Measurements from ENCODE around the gene ALCAM.

ALCAM gene

GRCh38 chr3:105527949-105528348 lies 161.2 kb downstream of the ALCAM start:
- Histone ChIP-seq H3K4me1 (ENCODE audit: control insufficient read depth, insufficient read depth, low read length) (no peaks in the 10 kb centered on the region), H3K27me3 (ENCODE audit: control insufficient read depth, insufficient read depth, low read length) (no peaks in the 10 kb centered on the region), H3K9ac (ENCODE audit: low read length) (no peak overlapping the region), H3K36me3 (ENCODE audit: control insufficient read depth, insufficient read depth, low read length) (no peaks in the 10 kb centered on the region; the same call in 1 of the 2 replicates), H3K9me3 (ENCODE audit: control insufficient read depth, insufficient read depth, low read depth, low read length) (no peaks in the 10 kb centered on the region), H3K27ac (ENCODE audit: low read depth, low read length) (no peak overlapping the region), H3K4me3 (ENCODE audit: low read depth, low read length) (no peak overlapping the region)

- Histone ChIP-seq H3K4me1 (ENCODE audit: control insufficient read depth, insufficient read depth, low read length) (no peaks in the 10 kb centered on the region), H3K27me3 (ENCODE audit: control insufficient read depth, insufficient read depth, low read length) (no peaks in the 10 kb centered on the region), H3K9ac (ENCODE audit: low read length) (no peak overlapping the region), H3K27ac (ENCODE audit: low read depth, low read length) (no peak overlapping the region), H3K4me3 (ENCODE audit: low read depth, low read length) (no peak overlapping the region), H3K36me3 (ENCODE audit: control insufficient read depth, insufficient read depth, low read length) (no peaks in the 10 kb centered on the region; the same call in 1 of the 2 replicates), H3K9me3 (ENCODE audit: control insufficient read depth, insufficient read depth, low read depth, low read length) (no peaks in the 10 kb centered on the region)
These were observed 162.2 kb downstream of the ALCAM start for GRCh38 chr3:105528955-105529354.

DNA sequence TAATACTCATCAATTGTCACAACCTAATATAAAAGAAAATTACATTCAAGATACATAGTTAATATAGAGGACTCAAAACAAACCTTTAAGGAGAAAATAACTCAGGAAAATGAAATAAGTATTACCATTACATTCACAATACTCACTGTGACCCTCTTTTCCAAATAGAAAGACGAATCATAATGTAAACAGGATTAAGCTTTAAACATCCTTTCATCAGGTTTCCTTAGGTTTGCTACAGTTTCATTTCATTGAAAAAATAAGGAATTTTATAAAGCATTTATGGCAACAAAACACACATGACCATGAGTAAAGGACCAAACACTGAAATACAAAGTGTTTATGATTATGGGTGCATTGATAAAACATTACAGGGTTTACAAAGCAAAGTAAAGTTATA lies 162.7 kb downstream of the ALCAM start:
- Histone ChIP-seq H3K4me3 (ENCODE audit: low read depth, low read length) (no peak overlapping the region), H3K9ac (ENCODE audit: low read length) (no peak overlapping the region), H3K36me3 (ENCODE audit: control insufficient read depth, insufficient read depth, low read length) (no peaks in the 10 kb centered on the region; the same call in 1 of the 2 replicates), H3K4me1 (ENCODE audit: control insufficient read depth, insufficient read depth, low read length) (no peaks in the 10 kb centered on the region), H3K9me3 (ENCODE audit: control insufficient read depth, insufficient read depth, low read depth, low read length) (no peaks in the 10 kb centered on the region), H3K27me3 (ENCODE audit: control insufficient read depth, insufficient read depth, low read length) (no peaks in the 10 kb centered on the region), H3K27ac (ENCODE audit: low read depth, low read length) (no peak overlapping the region)

DNA sequence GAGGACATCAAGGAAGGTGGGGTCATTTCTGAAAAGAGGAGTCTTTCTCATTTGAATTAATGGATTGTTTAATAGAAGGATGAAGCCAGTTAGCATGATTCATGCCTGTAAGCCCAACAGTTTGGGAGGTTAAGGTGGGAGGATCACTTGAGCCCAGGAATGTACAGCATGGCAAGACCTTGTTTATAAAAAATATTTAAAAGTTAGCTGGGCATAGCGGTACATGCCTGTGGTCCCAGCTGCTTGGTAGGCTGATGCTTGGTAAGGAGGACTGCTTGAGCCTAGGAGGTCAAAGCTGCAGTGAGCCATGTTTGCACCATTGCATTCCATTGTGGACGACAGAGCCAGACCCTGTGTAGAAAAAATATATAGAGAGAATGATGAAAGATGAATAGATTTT lies 165.5 kb downstream of the ALCAM start:
- Histone ChIP-seq H3K9ac (ENCODE audit: low read length) (no peak overlapping the region), H3K9me3 (ENCODE audit: control insufficient read depth, insufficient read depth, low read depth, low read length) (no peaks in the 10 kb centered on the region), H3K27me3 (ENCODE audit: control insufficient read depth, insufficient read depth, low read length) (no peaks in the 10 kb centered on the region), H3K36me3 (ENCODE audit: control insufficient read depth, insufficient read depth, low read length) (no peaks in the 10 kb centered on the region; the same call in 1 of the 2 replicates), H3K4me1 (ENCODE audit: control insufficient read depth, insufficient read depth, low read length) (no peaks in the 10 kb centered on the region), H3K27ac (ENCODE audit: low read depth, low read length) (no peak overlapping the region), H3K4me3 (ENCODE audit: low read depth, low read length) (no peak overlapping the region)

GRCh38 chr3:105533960-105534359 lies 167.3 kb downstream of the ALCAM start:
- no peak overlapping the region for H3K27ac ChIP-seq (ENCODE audit: low read depth, low read length)
- H3K9me3 ChIP-seq (ENCODE audit: control insufficient read depth, insufficient read depth, low read depth, low read length), result no peaks in the 10 kb centered on the region
- no peak overlapping the region for H3K9ac ChIP-seq (ENCODE audit: low read length)
- no peaks in the 10 kb centered on the region for H3K27me3 ChIP-seq (ENCODE audit: control insufficient read depth, insufficient read depth, low read length)
- H3K4me3 ChIP-seq (ENCODE audit: low read depth, low read length), result no peak overlapping the region
- H3K36me3 ChIP-seq (ENCODE audit: control insufficient read depth, insufficient read depth, low read length), result no peaks in the 10 kb centered on the region; the same call in 1 of the 2 replicates
- H3K4me1 ChIP-seq (ENCODE audit: control insufficient read depth, insufficient read depth, low read length), result no peaks in the 10 kb centered on the region

- no peaks in the 10 kb centered on the region; the same call in 1 of the 2 replicates for H3K36me3 ChIP-seq (ENCODE audit: control insufficient read depth, insufficient read depth, low read length)
- H3K9me3 ChIP-seq (ENCODE audit: control insufficient read depth, insufficient read depth, low read depth, low read length), result no peaks in the 10 kb centered on the region
These were observed 167.8 kb downstream of the ALCAM start for GRCh38 chr3:105534491-105534890.

GRCh38 chr3:105537371-105538080 lies 170.8 kb downstream of the ALCAM start:
- Histone ChIP-seq H3K4me3 (ENCODE audit: low read depth, low read length) (no peak overlapping the region), H3K9me3 (ENCODE audit: control insufficient read depth, insufficient read depth, low read depth, low read length) (no peaks in the 10 kb centered on the region), H3K27ac (ENCODE audit: low read depth, low read length) (no peak overlapping the region), H3K27me3 (ENCODE audit: control insufficient read depth, insufficient read depth, low read length) (no peaks in the 10 kb centered on the region), H3K4me1 (ENCODE audit: control insufficient read depth, insufficient read depth, low read length) (no peaks in the 10 kb centered on the region), H3K36me3 (ENCODE audit: control insufficient read depth, insufficient read depth, low read length) (0 out of 2 replicates have a peak, but pooled peaks cover 5% of the 10 kb centered on the region), H3K9ac (ENCODE audit: low read length) (no peak overlapping the region)

More at GRCh38 chr3:105534491-105534890, 167.8 kb downstream of the ALCAM start:
- no peak overlapping the region for H3K4me3 ChIP-seq (ENCODE audit: low read depth, low read length)
- H3K4me1 ChIP-seq (ENCODE audit: control insufficient read depth, insufficient read depth, low read length), result no peaks in the 10 kb centered on the region
- no peak overlapping the region for H3K27ac ChIP-seq (ENCODE audit: low read depth, low read length)
- no peak overlapping the region for H3K9ac ChIP-seq (ENCODE audit: low read length)
- H3K27me3 ChIP-seq (ENCODE audit: control insufficient read depth, insufficient read depth, low read length), result no peaks in the 10 kb centered on the region

GRCh38 chr3:105538483-105538882 lies 171.8 kb downstream of the ALCAM start:
- H3K4me1 ChIP-seq (ENCODE audit: control insufficient read depth, insufficient read depth, low read length), result no peaks in the 10 kb centered on the region
- no peaks in the 10 kb centered on the region for H3K27me3 ChIP-seq (ENCODE audit: control insufficient read depth, insufficient read depth, low read length)
- no peaks in the 10 kb centered on the region for H3K9me3 ChIP-seq (ENCODE audit: control insufficient read depth, insufficient read depth, low read depth, low read length)
- no peak overlapping the region for H3K9ac ChIP-seq (ENCODE audit: low read length)
- no peak overlapping the region for H3K4me3 ChIP-seq (ENCODE audit: low read depth, low read length)
- no peak overlapping the region for H3K27ac ChIP-seq (ENCODE audit: low read depth, low read length)
- 0 out of 2 replicates have a peak, but pooled peaks cover 5% of the 10 kb centered on the region for H3K36me3 ChIP-seq (ENCODE audit: control insufficient read depth, insufficient read depth, low read length)

GRCh38 chr3:105539897-105540296 lies 173.2 kb downstream of the ALCAM start:
- Histone ChIP-seq H3K27ac (ENCODE audit: low read depth, low read length) (no peak overlapping the region), H3K9ac (ENCODE audit: low read length) (no peak overlapping the region), H3K4me1 (ENCODE audit: control insufficient read depth, insufficient read depth, low read length) (no peaks in the 10 kb centered on the region), H3K36me3 (ENCODE audit: control insufficient read depth, insufficient read depth, low read length) (0 out of 2 replicates have a peak, but pooled peaks cover 13% of the 10 kb centered on the region), H3K4me3 (ENCODE audit: low read depth, low read length) (no peak overlapping the region), H3K27me3 (ENCODE audit: control insufficient read depth, insufficient read depth, low read length) (no peaks in the 10 kb centered on the region), H3K9me3 (ENCODE audit: control insufficient read depth, insufficient read depth, low read depth, low read length) (no peaks in the 10 kb centered on the region)

- Histone ChIP-seq H3K4me3 (ENCODE audit: low read depth, low read length) (no peak overlapping the region), H3K9ac (ENCODE audit: low read length) (no peak overlapping the region), H3K9me3 (ENCODE audit: control insufficient read depth, insufficient read depth, low read depth, low read length) (no peaks in the 10 kb centered on the region), H3K4me1 (ENCODE audit: control insufficient read depth, insufficient read depth, low read length) (no peaks in the 10 kb centered on the region), H3K27me3 (ENCODE audit: control insufficient read depth, insufficient read depth, low read length) (no peaks in the 10 kb centered on the region), H3K36me3 (ENCODE audit: control insufficient read depth, insufficient read depth, low read length) (0 out of 2 replicates have a peak, but pooled peaks cover 13% of the 10 kb centered on the region), H3K27ac (ENCODE audit: low read depth, low read length) (no peak overlapping the region)
These were observed 175.7 kb downstream of the ALCAM start for GRCh38 chr3:105542282-105543019.

DNA sequence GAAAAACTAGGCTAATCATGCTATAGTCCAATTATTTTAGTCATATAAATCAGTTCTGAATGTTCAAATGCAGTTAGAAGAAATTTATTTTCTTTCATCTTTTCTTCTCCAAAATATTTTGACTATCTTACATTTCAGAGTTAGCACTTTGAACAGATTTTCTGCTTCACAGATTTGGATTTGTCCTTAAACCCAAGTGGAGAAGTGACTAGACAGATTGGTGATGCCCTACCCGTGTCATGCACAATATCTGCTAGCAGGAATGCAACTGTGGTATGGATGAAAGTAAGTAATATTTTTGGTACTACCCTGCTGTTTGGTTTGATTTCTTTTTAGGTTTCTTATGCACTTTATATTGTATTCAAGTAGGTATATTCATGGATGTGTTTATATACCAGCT lies 178.3 kb downstream of the ALCAM start:
- 0 out of 2 replicates have a peak, but pooled peaks cover 13% of the 10 kb centered on the region for H3K36me3 ChIP-seq (ENCODE audit: control insufficient read depth, insufficient read depth, low read length)
- no peaks in the 10 kb centered on the region for H3K9me3 ChIP-seq (ENCODE audit: control insufficient read depth, insufficient read depth, low read depth, low read length)
- H3K9ac ChIP-seq (ENCODE audit: low read length), result no peak overlapping the region
- H3K4me1 ChIP-seq (ENCODE audit: control insufficient read depth, insufficient read depth, low read length), result no peaks in the 10 kb centered on the region
- no peaks in the 10 kb centered on the region for H3K27me3 ChIP-seq (ENCODE audit: control insufficient read depth, insufficient read depth, low read length)
- no peak overlapping the region for H3K27ac ChIP-seq (ENCODE audit: low read depth, low read length)
- H3K4me3 ChIP-seq (ENCODE audit: low read depth, low read length), result no peak overlapping the region
